HCEC 1CT (cell line): ENCODE data around the gene JSRP1.

Experiments used
- DNase-seq: peaks from one replicate; pipeline ENCODE4 v3.0.0-alpha.2; 2017

Gene JSRP1

GRCh38 chr19:2261438-2262172, 5.4 kb upstream of the JSRP1 start:
- peak; percentile 17 for DNase-seq

GRCh38 chr19:2260341-2260805, 4.2 kb upstream of the JSRP1 start:
- no peak for DNase-seq

- peak; percentile 45 for DNase-seq
Measured at GRCh38 chr19:2259336-2259735, 3.1 kb upstream of the JSRP1 start.

- no peak for DNase-seq
Measured at GRCh38 chr19:2255112-2255845, 938 bp downstream of the JSRP1 start.

GRCh38 chr19:2254064-2254872, 1.9 kb downstream of the JSRP1 start:
- DNase-seq: no peak

GRCh38 chr19:2253106-2254063, 2.8 kb downstream of the JSRP1 start:
- DNase-seq: no peak

GRCh38 chr19:2252797-2253105, 3.5 kb downstream of the JSRP1 start:
- no peak for DNase-seq

- DNase-seq: no peak
Measured at GRCh38 chr19:2252055-2252796, 4.0 kb downstream of the JSRP1 start.

- no peak for DNase-seq
Measured at GRCh38 chr19:2251106-2252054, 4.8 kb downstream of the JSRP1 start.

GRCh38 chr19:2250766-2251105, 5.5 kb downstream of the JSRP1 start:
- no peak for DNase-seq

- no peak for DNase-seq
Measured at GRCh38 chr19:2249880-2250765, 6.1 kb downstream of the JSRP1 start.

- DNase-seq: no peak
Measured at GRCh38 chr19:2249010-2249866, 7.0 kb downstream of the JSRP1 start, which contains the start of gene AMH. TSS of gene AMH (plus strand) at chr19:2249323. CDS start at chr19:2249333, 10 bp downstream.

- no peak for DNase-seq
Measured at GRCh38 chr19:2248136-2249009, 7.8 kb downstream of the JSRP1 start.

GRCh38 chr19:2247433-2248101, 8.7 kb downstream of the JSRP1 start:
- DNase-seq: no peak

GRCh38 chr19:2246801-2247361, 9.3 kb downstream of the JSRP1 start:
- DNase-seq: peak; percentile 53

- DNase-seq: no peak
Measured at GRCh38 chr19:2246014-2246620, 10.1 kb downstream of the JSRP1 start.
